ENCODE measurements around the gene FRMD4B. TPM values are rescaled to one million over a fixed set of nuclear protein-coding genes. Genes with fewer than 3 reads are reported as not detected.

Gene FRMD4B
- total RNA-seq (0.51 and 1.2 TPM in 2 replicates), polyA plus RNA-seq (0.47 and 0.86 TPM in 2 replicates), polyA minus RNA-seq (ENCODE audit: low replicate concordance) (0.74 TPM in 1 of 2 replicates, not detected in the other)
- polyA plus RNA-seq (2012): 0.25 and 0.33 TPM in 2 replicates

DNA sequence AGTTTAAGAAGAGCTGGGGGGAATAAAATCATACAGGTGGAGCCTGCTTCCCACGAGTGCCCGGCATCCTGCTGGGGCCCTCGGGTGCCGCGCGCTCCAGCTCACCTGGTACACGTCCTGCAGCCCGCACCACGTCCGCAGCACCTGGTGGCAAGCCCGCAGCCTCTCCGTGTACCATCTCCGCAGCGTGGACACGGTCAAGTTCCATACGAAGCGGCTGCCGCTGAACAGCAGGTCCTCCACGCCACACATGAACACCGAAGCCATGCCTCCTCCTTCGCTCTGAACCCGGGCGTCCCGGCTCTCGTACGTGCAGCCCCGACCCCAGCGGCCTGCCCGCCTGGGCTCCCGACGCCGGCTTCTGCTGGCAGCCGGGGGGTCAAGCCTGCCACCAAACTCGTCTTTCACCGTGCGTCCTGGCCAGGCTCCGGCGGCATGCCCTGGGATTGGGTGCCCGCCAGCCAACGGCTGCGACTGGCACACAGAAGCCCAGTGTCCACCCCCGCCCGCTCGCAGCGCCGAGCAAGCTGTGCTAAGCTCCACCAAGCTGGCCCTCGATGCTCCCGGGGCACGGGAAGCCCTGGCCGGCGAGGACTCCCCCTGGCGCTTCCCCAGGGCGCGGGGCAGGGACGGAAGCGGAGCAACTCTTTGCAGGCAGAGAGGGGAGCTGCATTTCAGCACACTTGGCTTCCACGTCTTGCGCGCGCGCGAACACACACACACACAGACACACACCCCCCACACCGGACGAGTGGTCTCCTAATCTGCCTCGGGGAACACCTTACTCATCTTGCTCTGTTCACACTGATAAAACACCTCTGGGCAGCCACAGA is at the start of gene FRMD4B:
FRMD4B (minus strand) TSS at position 366 of the 833 bp plus-strand sequence; CDS start at position 267, 99 bp downstream.
- no peaks in the 10 kb centered on the region for H3K79me2 ChIP-seq (ENCODE audit: control insufficient read depth, insufficient read depth, low read length)
- peak; percentile 22 to 24 for DNase-seq (ENCODE audit: low read depth in 2 of 2)
- H3K27me3 ChIP-seq (ENCODE audit: control insufficient read depth, insufficient read depth, low read length): no peaks in the 10 kb centered on the region

GRCh38 chr3:69433969-69434325 is 48.1 kb upstream of the FRMD4B start:
- Histone ChIP-seq H4K20me1 (ENCODE audit: control insufficient read depth, extremely low read depth, insufficient read depth, low read length) (no peaks in the 10 kb centered on the region), H3K79me2 (ENCODE audit: control insufficient read depth, insufficient read depth, low read length) (no peaks in the 10 kb centered on the region), H3K4me2 (ENCODE audit: extremely low read depth, insufficient read depth, low read length) (peak overlapping the region; percentile 8), H3K4me1 (ENCODE audit: control insufficient read depth, extremely low read depth, insufficient read depth, low read length) (peaks cover 3% of the 10 kb centered on the region), H3K9me3 (ENCODE audit: control insufficient read depth, insufficient read depth, low read depth, low read length) (no peaks in the 10 kb centered on the region), H3K27me3 (ENCODE audit: control insufficient read depth, insufficient read depth, low read length) (no peaks in the 10 kb centered on the region), H2AFZ (ENCODE audit: low read length) (peak overlapping the region; percentile 13), H3K4me3 (replicated peaks in 1 of 4; ENCODE audit: control extremely low read depth in 1 of 4, insufficient read depth in 1 of 4, low read depth in 3 of 4, low read length in 4 of 4) (no peak overlapping the region), H3K27ac (ENCODE audit: insufficient read depth, low read length) (no peak overlapping the region), H3K9ac (ENCODE audit: insufficient read depth, low read length) (no peak overlapping the region), H3K36me3 (ENCODE audit: control insufficient read depth, insufficient read depth, low read length) (no peaks in the 10 kb centered on the region)
- no peak for TF ChIP-seq EZH2 (IDR thresholded peaks at IDR 0.05; ENCODE audit: low read length, missing control alignments)
- TF ChIP-seq CTCF (conservative IDR thresholded peaks at IDR 0.05 in 1 of 2, IDR thresholded peaks at IDR 0.05 in 1 of 2; ENCODE audit: low read depth in 1 of 2, low read length in 2 of 2): no peak
- DNase-seq (ENCODE audit: low read depth in 2 of 2): peak; percentile 32 to 72

More for the DNA sequence above, at the start of gene FRMD4B:
- Histone ChIP-seq H3K9ac (ENCODE audit: insufficient read depth, low read length) (no peak within 1 kb of the TSS), H3K9me3 (ENCODE audit: control insufficient read depth, insufficient read depth, low read depth, low read length) (no peaks in the 10 kb centered on the region), H4K20me1 (ENCODE audit: control insufficient read depth, extremely low read depth, insufficient read depth, low read length) (no peaks in the 10 kb centered on the region), H3K4me1 (ENCODE audit: control insufficient read depth, extremely low read depth, insufficient read depth, low read length) (no peaks in the 10 kb centered on the region), H3K36me3 (ENCODE audit: control insufficient read depth, insufficient read depth, low read length) (no peaks in the 10 kb centered on the region), H3K27ac (ENCODE audit: insufficient read depth, low read length) (no peak within 1 kb of the TSS), H3K4me3 (replicated peaks in 1 of 4; ENCODE audit: control extremely low read depth in 1 of 4, insufficient read depth in 1 of 4, low read depth in 3 of 4, low read length in 4 of 4) (peak within 1 kb of the TSS; percentile 24 to 44 (median 35)), H2AFZ (ENCODE audit: low read length) (peak within 1 kb of the TSS; percentile 33), H3K4me2 (ENCODE audit: extremely low read depth, insufficient read depth, low read length) (peak within 1 kb of the TSS; percentile 81)
- TF ChIP-seq CTCF (conservative IDR thresholded peaks at IDR 0.05 in 1 of 2, IDR thresholded peaks at IDR 0.05 in 1 of 2; ENCODE audit: low read depth in 1 of 2, low read length in 2 of 2): peak; percentile 24 to 41
- no peak for TF ChIP-seq EZH2 (IDR thresholded peaks at IDR 0.05; ENCODE audit: low read length, missing control alignments)

DNA sequence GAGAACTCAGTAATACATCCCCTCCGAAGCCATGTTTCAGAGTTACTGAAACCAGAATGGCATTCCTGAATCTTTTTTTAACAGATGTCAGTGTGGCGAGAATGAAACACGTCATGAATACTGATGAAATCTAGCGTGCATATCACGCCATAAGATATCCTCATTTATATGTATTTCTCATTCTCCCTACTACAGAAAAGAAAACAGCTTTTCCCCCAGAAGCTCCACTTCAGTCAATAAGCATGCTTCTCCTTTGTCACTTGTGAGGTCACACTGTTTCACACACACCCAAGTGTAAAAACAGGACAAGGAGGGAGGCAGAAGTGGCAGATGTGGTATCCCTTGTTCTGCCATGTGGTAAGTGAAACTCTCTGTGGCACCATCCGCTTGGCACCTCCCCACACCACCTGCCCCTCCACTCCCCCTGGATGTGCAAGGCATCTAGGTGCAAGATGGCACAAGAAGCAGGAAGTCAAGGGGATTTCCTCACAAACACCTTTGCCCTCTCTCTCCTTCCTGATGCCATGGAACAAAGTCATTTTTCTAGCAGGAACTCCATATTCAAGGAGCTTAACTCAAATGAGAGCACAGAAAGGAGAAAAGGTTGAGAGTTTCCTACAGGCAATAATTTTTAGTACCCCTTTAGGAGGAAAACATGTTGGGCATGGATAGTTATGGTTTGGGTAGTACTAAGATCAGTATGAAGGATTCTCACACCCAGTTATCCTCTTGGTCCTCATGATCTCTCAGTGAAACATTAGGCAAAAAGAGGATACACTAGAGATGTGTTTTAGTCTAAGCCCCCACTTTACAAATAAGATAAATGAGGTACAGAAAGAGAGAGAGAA is 47.5 kb upstream of the FRMD4B start:
- peak in 1 of 2 donors; percentile 73 for DNase-seq (ENCODE audit: low read depth in 2 of 2)
- no peak overlapping the region for H3K9ac ChIP-seq (ENCODE audit: insufficient read depth, low read length)
- H3K27me3 ChIP-seq (ENCODE audit: control insufficient read depth, insufficient read depth, low read length): no peaks in the 10 kb centered on the region
- no peak overlapping the region for H3K27ac ChIP-seq (ENCODE audit: insufficient read depth, low read length)
- H2AFZ ChIP-seq (ENCODE audit: low read length): peak overlapping the region; percentile 13
- no peak overlapping the region for H3K4me2 ChIP-seq (ENCODE audit: extremely low read depth, insufficient read depth, low read length)
- H3K4me1 ChIP-seq (ENCODE audit: control insufficient read depth, extremely low read depth, insufficient read depth, low read length): peaks cover 3% of the 10 kb centered on the region
- no peak overlapping the region for H3K4me3 ChIP-seq (replicated peaks in 1 of 4; ENCODE audit: control extremely low read depth in 1 of 4, insufficient read depth in 1 of 4, low read depth in 3 of 4, low read length in 4 of 4)
- no peaks in the 10 kb centered on the region for H3K36me3 ChIP-seq (ENCODE audit: control insufficient read depth, insufficient read depth, low read length)
- H3K9me3 ChIP-seq (ENCODE audit: control insufficient read depth, insufficient read depth, low read depth, low read length): no peaks in the 10 kb centered on the region
- H3K79me2 ChIP-seq (ENCODE audit: control insufficient read depth, insufficient read depth, low read length): no peaks in the 10 kb centered on the region
- TF ChIP-seq CTCF (conservative IDR thresholded peaks at IDR 0.05 in 1 of 2, IDR thresholded peaks at IDR 0.05 in 1 of 2; ENCODE audit: low read depth in 1 of 2, low read length in 2 of 2) (no peak), EZH2 (IDR thresholded peaks at IDR 0.05; ENCODE audit: low read length, missing control alignments) (no peak)
- no peaks in the 10 kb centered on the region for H4K20me1 ChIP-seq (ENCODE audit: control insufficient read depth, extremely low read depth, insufficient read depth, low read length)
